NCI-H446 treated with DMSO at 0.1 percent for 48 hours (cell line): ENCODE data around the gene VARS1.
"Not testable (repeated sequence)": the region's sequence is repeated elsewhere in the genome, so short reads cannot be mapped to it uniquely, and the experiment has no call there.

Experiments
- DNase-seq: peaks from one replicate; lab custom pipeline; 2025; lab: John Stamatoyannopoulos, UW

The VARS1 gene

DNA sequence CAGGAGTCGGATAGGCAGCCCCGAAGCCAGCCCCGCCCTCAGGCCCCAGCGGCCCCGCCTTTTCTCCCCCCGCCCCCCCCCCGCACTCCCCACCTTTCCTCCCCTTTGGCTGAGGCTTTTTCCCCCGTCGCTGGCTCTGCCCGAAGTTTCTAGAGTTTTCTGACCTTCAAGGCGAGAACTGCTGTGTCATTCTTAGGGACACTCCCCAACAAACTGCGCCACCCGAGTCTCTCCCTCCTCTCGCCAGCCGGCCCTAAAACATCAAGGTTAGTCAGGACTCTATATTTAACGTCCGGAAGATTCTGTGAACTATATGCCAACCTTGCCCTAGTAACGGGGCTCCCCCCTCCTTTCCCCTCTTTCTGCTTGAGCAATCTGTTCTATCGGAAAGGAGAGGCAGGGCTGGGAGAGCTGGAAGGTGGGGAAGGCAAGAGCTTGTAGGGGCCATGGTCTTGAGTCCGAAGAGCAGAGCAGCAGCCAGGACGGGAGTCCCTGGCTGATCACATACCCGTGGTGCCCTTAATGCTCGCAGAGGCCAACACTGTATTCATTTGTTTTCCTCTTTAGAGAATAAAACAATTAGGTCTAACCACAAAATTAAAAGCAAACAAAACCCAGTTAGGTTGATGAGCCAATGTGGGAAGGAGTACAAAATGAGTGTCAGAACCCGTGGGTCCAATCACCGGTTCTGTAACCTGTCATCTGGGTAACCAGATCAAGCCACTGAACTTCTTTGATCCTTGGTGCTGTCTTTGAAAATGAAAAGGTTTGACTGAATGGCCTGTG lies 26.7 kb upstream of the VARS1 start:
- no peak for DNase-seq

DNA sequence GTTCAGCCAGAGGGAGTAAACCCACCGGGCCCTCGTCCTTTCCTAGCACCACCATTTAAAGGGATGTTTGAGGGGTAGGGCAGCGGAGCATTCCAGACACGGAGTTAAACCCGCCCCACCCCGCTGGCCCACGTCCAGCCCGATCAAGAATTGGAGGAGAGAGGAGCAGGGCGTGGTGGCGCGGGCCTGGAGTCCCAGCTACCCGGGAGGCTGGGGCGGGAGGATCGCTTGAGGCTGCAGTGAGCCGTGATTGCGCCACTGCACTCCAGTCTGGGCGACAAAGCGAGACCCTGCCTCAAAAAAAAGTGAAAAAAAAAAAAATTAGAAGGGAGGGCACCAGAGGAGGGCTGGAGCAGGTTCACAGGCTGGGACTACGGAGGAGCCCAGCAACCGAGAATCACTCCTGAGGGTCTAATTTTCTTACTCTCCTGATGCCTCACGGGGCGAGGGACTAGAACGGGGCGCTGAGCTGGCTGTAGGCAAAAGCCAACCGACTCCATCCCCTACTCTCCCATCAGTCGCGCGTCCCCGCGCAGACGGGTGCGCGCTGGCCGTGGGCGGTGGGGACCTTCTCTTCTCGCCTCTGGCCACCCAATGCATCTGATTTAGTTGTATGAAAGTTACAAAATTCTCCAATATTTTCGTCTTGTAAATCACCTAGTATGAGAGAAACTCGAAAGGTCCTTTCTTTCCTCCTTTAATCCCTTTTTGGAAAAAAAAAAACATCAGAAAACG lies 25.9 kb upstream of the VARS1 start:
- no peak for DNase-seq

- DNase-seq, result not testable (repeated sequence)
Observed at GRCh38 chr6:31820399-31820798, 24.8 kb upstream of the VARS1 start.

GRCh38 chr6:31819871-31820299 lies 24.3 kb upstream of the VARS1 start:
- no peak for DNase-seq

DNA sequence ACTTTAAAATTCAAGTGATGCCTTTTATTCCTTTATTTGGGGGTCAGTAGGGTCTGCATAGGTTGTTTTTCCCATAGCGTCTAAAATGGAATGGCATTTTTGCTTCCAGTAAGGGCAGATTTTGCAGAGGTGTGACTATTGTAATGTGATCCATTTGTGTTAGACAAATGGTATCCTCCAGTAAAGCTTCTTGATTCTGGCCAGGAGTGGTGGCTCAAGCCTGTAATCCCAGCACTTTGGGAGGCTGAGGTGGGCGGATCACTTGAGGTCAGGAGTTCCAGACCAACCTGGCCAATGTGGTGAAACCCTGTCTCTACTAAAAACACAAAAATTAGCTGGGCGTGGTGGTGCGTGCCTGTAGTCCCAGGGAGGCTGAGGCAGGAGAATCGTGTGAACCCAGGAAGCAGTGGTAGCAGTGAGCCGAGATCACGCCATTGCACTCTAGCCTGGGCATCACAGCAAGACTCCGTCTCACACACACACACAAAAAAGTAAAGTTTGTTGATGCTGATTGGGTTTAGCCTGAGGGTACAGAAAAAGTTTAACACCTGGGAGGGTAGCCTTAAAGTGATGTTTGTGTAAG lies 22.5 kb upstream of the VARS1 start:
- DNase-seq, result not testable (repeated sequence)

DNA sequence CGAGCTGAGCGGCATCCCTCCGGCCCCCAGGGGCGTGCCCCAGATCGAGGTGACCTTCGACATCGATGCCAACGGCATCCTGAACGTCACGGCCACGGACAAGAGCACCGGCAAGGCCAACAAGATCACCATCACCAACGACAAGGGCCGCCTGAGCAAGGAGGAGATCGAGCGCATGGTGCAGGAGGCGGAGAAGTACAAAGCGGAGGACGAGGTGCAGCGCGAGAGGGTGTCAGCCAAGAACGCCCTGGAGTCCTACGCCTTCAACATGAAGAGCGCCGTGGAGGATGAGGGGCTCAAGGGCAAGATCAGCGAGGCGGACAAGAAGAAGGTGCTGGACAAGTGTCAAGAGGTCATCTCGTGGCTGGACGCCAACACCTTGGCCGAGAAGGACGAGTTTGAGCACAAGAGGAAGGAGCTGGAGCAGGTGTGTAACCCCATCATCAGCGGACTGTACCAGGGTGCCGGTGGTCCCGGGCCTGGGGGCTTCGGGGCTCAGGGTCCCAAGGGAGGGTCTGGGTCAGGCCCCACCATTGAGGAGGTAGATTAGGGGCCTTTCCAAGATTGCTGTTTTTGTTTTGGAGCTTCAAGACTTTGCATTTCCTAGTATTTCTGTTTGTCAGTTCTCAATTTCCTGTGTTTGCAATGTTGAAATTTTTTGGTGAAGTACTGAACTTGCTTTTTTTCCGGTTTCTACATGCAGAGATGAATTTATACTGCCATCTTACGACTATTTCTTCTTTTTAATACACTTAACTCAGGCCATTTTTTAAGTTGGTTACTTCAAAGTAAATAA lies 21.8 kb upstream of the VARS1 start:
- not testable (repeated sequence) for DNase-seq

DNA sequence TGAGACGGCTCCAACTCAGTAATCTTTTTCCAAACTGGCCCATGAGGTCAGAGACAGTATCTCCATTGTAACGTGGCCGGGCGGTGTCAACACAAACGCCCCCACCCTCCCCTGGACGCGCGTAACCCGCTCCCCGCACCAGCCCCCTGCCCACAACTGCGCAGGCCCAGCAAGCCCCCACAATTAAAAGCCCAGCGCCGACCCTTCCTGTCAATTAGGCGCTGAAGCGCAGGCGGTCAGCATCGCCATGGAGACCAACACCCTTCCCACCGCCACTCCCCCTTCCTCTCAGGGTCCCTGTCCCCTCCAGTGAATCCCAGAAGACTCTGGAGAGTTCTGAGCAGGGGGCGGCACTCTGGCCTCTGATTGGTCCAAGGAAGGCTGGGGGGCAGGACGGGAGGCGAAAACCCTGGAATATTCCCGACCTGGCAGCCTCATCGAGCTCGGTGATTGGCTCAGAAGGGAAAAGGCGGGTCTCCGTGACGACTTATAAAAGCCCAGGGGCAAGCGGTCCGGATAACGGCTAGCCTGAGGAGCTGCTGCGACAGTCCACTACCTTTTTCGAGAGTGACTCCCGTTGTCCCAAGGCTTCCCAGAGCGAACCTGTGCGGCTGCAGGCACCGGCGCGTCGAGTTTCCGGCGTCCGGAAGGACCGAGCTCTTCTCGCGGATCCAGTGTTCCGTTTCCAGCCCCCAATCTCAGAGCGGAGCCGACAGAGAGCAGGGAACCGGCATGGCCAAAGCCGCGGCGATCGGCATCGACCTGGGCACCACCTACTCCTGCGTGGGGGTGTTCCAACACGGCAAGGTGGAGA lies 19.7 kb upstream of the VARS1 start, which contains the start of the genes HSPA1A and HSPA1L:
HSPA1A (plus strand) TSS at position 519 of the 814 bp plus-strand sequence; CDS start at position 733, 214 bp downstream.
HSPA1L (minus strand) TSS at position 259 of the 814 bp plus-strand sequence. CDS start 3,311 bp downstream, outside the sequence.
- DNase-seq, result peak; percentile 85

DNA sequence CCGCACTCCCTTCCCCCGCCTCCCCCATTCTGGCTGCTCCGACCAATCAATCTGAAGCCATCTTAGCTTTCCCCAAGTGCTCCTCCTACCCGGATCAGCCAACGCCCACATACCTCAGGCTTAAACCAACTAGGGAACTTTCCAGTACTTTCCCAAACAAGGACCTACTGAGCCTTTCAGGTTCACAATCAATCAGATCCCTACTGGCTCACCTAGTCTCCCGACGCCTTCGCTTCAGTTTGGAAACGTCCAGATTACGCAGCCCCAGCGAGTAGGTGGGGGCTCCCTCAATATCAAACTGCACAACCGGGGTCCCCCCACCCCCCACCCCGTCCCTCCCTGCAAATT lies 19.1 kb upstream of the VARS1 start:
- peak; percentile 84 for DNase-seq

DNA sequence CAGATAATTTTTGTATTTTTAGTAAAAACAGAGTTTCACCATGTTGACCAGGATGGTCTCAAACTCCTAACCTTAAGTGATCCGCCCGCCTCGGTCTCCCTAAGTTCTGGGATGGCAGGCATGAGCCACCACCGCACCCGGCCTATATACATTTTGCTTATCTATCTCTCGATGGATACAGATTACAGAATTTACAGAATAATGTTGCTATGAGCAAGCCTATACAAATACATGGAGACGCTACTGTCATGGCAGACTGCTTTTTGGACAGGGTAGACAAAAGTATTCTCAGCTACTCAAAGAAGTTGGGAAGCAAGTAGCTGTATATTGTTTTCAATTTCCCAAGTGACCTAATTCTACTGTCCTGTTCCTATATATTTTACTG lies 17.9 kb upstream of the VARS1 start:
- no peak for DNase-seq

DNA sequence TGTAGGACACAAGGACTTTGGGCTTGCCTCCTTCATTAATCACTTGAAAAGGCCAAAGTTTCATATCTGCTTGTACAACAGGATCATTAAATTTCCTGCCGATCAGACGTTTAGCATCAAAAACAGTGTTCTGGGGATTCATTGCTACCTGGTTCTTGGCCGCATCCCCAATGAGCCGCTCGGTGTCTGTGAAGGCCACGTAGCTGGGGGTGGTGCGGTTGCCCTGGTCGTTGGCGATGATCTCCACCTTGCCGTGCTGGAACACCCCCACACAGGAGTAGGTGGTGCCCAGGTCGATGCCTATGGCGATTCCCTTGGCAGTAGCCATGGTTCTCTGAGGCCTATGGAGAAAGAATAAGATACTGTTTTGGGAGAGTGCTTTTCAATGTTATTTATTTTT lies 16.1 kb upstream of the VARS1 start:
- DNase-seq, result no peak

DNA sequence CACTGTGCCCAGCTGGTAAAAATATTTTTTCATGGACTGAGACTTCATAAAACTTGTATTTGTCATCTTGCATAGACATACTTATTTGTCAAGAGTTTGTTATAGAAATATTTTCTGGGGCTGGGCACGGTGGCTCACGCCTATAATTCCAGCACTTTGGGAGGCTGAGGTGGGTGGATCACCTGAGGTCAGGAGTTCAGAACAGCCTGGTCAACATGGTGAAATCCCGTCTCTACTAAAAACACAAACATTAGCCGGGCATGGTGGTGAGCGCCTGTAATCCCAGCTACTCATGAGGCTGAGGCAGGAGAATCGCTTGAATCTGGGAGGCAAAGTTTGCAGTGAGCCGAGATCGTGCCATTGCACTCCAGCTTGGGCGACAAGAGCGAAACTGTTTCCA lies 13.0 kb upstream of the VARS1 start:
- DNase-seq, result not testable (repeated sequence)

GRCh38 chr6:31806470-31807272 lies 11.1 kb upstream of the VARS1 start, which contains the start of gene LSM2:
LSM2 (minus strand) TSS chr6:31806966; CDS start chr6:31806757, 209 bp downstream.
- DNase-seq, result peak; percentile 90

- no peak for DNase-seq
Observed at GRCh38 chr6:31805939-31806469, 10.5 kb upstream of the VARS1 start.

- DNase-seq, result not testable (repeated sequence)
Observed at GRCh38 chr6:31801031-31801927, 5.7 kb upstream of the VARS1 start.

DNA sequence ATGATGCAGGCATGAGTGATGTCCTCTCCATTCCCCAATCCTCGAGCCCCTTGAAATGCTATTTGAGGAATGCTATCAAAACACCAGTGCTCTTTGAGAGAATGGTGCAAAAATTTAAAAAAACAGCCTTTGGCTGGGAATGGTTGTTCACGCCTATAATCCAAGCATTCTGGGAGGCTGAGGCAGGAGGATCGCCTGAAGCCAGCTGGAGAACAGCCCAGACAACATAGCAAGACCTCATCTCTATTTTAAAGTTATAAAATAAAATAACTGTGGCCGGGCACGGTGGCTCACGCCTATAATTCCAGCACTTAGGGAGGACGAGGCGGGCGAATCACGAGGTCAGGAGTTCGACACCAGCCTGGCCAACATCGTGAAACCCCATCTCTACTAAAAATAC lies 4.2 kb upstream of the VARS1 start:
- DNase-seq, result no peak

DNA sequence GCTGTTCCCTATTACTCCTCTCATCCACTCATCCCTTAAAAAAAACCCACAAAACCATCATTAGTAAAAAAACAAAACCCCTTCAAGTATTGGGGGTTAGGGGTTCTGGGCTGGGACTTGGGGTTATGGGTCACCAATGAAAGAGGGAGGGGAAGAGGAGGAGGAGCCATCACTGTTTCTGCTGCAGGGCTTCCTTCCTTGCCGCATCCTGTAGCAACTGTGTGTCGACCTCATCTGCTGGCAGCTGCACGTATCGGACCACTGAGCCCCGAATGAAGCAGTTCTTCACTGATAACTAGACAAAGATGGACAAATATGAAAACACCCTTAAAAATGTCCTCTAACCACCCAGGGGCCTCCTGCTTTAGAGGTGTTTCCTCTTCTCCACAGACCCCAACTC lies 2.0 kb upstream of the VARS1 start:
- DNase-seq, result no peak

GRCh38 chr6:31796993-31797385 lies 1.4 kb upstream of the VARS1 start:
- no peak for DNase-seq

GRCh38 chr6:31794866-31795615 lies 511 bp downstream of the VARS1 start:
- no peak for DNase-seq
